Stimulated activated CD8-positive, alpha-beta memory T cell treated with anti-CD3 and anti-CD28 coated beads, Interleukin-12 subunit alpha, Interleukin-12 subunit beta, amount 100 ng/mL, for 1 hour (primary cell): Measurements from ENCODE around the gene SULT1B1.

Experiments
- DNase-seq: peaks from one replicate; pipeline ENCODE4 v3.0.0-alpha.2; 2020; ENCODE audit warnings: low read depth

Gene SULT1B1

GRCh38 chr4:69749771-69750170 is 10.6 kb downstream of the SULT1B1 start:
- no peak for DNase-seq

- DNase-seq, result no peak
Observed at GRCh38 chr4:69748173-69748572, 12.2 kb downstream of the SULT1B1 start.

- DNase-seq, result no peak
Observed at GRCh38 chr4:69744157-69744478, 16.3 kb downstream of the SULT1B1 start.

GRCh38 chr4:69743476-69744156 is 16.8 kb downstream of the SULT1B1 start:
- no peak for DNase-seq

- no peak for DNase-seq
Observed at GRCh38 chr4:69742596-69742995, 17.8 kb downstream of the SULT1B1 start.

DNA sequence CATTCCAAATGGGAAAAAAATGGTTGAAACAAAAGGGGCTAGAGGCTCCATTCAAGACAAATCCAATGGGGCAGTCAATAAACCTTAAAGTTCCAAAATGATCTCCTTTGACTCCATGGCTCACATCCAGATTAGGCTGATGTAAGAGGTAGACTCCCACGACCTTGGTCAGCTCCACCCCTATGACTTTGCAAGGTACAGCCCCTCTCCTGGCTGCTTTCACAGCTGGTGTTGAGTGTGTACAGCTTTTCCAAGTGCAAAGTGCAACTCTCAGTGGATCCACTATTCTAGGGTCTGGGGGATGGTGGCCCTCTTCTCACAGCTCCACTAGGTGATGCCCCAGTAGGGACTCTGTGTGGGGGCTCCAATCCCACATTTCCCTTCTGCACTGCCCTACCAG is 21.5 kb downstream of the SULT1B1 start:
- DNase-seq, result no peak

GRCh38 chr4:69735119-69735518 is 25.3 kb downstream of the SULT1B1 start:
- DNase-seq, result no peak

GRCh38 chr4:69731847-69732246 is 28.6 kb downstream of the SULT1B1 start:
- no peak for DNase-seq

GRCh38 chr4:69731241-69731640 is 29.2 kb downstream of the SULT1B1 start:
- DNase-seq, result no peak

- DNase-seq, result no peak
Observed at GRCh38 chr4:69730002-69730401, 30.4 kb downstream of the SULT1B1 start.

- no peak for DNase-seq
Observed at GRCh38 chr4:69727926-69728325, 32.5 kb downstream of the SULT1B1 start.

- no peak for DNase-seq
Observed at GRCh38 chr4:69727426-69727825, 33.0 kb downstream of the SULT1B1 start.

GRCh38 chr4:69726971-69727370 is 33.4 kb downstream of the SULT1B1 start:
- DNase-seq, result no peak

DNA sequence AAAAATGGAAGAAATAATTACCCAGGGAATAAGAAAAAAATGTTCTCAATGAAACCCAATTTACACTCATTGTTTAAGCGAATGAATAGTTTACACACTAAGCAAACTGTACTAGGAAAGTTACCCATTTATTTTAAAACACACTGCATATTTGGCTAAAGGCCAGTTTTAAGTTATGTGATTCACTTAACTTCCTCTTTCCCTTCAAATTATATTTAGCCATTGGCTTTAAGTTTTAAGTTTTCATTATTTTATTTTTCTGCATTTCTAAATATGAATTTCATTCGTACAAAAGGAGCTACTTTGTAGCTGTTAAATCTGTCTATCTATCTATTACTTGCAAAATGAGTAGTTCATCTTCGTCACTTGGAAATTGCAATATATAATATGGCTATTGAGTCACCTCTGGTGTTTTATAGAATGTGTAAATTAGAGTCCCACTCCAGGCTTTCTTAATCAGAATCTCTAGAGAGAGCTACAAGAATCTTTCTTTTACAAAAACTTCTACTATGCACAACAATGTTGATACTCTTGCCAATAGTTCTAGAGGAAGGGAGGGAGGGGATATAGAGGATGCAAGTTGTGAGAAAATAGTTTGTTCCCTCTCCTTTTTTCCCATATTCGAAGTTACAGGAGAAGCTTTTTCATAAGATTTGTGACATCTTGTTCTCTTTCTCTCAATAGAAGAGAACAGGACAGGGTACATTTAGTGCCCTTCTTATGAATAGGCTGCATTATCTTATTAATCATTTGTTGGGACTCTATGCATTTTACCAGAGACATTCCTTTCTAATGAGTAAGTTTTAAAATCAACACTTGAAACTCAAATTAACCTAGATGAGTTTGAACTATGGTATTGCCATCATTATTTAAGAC is 41.8 kb downstream of the SULT1B1 start:
- DNase-seq, result no peak

DNA sequence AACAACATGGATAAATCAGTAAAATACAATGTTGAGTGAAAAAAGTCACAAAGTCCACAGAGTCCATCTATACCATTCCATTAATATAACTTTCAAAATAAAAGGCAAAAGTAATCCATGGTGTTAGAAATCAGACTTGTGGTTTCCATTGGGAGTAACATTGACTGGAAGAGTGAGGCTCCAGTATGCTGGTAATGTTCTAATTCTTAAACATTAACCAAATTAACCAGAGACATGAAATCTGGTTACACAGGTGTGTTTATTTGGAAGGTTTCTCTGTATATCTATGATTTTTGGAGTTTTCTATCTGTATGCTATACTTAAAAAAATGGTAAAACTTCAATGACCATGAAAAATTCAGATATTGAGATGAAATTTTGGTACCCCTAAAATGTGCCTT is 42.6 kb downstream of the SULT1B1 start:
- no peak for DNase-seq

DNA sequence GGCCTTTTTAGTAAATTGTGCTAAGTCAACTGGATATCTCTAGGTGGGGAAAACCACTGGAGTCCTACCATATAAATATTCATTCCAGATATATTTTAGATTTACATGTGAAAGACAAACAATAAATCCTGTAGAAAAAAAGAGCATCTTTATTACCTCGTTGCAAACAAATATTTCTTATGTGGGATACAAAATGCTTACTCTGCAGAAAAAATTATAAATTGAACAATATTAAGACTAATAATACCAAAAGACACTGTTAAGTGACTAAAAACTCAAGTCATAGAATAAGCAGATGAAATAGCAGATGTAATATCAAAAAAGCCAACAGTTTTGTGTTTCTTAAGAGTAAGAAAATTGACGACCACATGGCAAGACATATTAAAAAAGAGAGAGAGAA is 43.8 kb downstream of the SULT1B1 start:
- DNase-seq, result no peak

DNA sequence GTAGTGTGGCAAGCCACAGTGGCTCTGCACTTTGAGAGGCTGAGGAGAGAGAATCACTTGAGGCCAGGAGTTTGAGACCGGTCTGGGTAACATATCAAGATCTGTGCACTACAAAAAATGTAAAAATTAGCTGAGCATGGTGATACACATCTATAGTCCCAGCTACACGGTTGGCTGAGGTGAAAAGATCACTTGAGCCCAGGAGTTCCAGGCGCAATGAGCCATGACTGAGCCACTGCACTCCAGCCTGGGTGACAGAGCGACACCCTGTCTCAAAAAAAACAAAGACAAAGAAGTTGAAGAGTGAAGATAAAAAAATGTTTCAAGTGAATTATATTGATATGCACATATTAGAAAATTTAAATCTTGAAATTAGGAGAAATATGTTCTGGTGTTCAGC is 46.3 kb downstream of the SULT1B1 start:
- DNase-seq, result no peak

DNA sequence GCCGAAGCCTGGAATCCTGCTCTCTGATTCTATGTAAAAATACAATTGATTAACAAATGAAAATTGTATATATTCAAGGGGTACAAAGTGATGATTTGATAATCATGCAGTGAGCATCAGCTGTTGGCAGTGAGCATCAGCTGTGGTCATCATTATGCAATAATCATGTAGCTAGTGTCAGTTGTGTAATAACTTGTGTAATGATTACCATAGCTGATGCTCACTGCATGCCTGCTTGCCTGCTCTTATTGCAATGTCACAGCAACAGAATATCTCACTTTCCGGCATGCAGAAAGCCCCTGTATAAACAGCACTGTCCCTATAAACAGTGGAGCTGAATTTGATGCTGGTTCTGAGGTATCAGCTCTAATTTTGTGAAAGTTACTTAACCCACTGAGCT is 46.8 kb downstream of the SULT1B1 start:
- DNase-seq, result no peak

DNA sequence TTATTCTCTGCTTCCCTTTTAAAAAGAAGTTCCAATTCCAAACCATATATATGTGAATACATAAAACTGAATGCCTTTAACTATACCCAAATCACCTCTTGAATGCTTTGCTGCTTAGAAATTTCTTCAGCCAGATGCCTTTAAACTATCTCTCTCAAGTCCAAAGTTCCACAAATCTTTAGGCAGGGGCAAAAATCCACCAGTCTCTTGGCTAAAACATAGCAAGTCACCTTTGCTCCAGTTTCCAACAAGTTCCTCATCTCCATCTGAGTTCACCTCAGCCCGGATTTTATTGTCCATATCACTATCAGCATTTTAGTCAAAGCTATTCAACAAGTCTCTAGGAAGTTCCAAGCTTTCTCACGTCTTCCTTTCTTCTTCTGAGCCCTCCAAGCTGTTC is 49.8 kb downstream of the SULT1B1 start:
- DNase-seq, result no peak

DNA sequence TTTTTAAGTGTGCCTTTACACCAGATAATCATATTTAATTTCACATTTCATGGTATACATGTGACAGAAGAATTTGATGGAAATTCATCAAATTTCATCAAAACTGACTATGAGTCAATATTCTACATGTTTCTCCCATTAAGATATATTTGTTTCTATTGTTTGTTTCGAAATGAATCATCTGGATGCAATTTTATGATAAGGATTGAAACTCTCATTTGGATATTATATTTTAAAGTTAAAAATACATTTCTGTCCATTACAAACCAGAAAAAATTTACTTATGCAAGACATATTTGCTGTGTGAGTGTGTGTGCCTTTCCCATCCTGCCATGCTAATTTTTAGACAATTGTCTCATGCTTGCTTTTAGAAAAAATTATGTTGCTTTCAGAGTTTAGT is 52.2 kb downstream of the SULT1B1 start:
- no peak for DNase-seq

- DNase-seq, result no peak
Observed at GRCh38 chr4:69707807-69708206, 52.6 kb downstream of the SULT1B1 start.

GRCh38 chr4:69702201-69702600 is 58.2 kb downstream of the SULT1B1 start:
- no peak for DNase-seq

- no peak for DNase-seq
Observed at GRCh38 chr4:69701696-69702095, 58.7 kb downstream of the SULT1B1 start.
